GM21717 (cell line): ENCODE measurements around the gene SPRR2D.
"Not testable (repeated sequence)": the region's sequence is repeated elsewhere in the genome, so short reads cannot be mapped to it uniquely, and the experiment has no call there.

ENCODE experiments used
- ATAC-seq: cut with Tn5 transposase; IDR thresholded peaks from one replicate; pipeline ENCODE4 v1.9.1; 2021; ENCODE audit warnings: mild to moderate bottlenecking, moderate library complexity; ENCODE audit not compliant: unreplicated experiment

SPRR2D gene

DNA sequence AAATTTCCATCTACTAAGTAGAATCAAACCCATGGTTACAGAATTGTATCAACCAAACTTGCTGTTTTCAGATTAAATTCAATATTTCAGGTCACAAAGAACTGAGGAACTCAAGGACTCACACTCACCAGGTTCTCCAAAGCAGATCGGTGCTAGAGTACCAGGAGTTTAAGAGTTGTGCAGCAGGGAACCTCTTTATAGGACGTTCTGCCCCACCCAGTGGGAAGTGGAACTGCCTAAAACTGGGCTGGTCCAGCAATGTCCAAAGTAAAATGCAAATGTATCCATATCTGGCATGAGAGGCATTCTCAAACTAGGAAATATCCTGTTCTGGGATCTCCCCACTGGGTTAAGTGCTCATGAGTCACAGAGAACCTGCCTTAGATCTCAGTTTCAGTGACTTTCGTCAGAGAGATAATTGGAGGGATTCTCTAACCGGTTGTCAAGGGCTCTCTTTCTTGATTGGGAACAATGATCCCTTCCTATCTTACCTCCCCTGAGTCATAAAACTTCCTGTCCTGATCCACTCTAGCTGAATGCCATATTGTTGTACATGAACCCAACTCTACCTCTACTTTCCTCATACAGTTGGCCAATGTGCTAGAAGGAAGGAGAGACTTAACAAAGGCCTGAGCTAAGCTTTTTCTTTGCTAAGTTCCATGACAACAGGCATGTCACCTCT is at the start of gene SPRR2D:
Gene SPRR2D, minus strand, starts transcription at position 171 of the 682 bp plus-strand sequence. CDS start 774 bp downstream, outside the sequence.
- no peak for ATAC-seq

DNA sequence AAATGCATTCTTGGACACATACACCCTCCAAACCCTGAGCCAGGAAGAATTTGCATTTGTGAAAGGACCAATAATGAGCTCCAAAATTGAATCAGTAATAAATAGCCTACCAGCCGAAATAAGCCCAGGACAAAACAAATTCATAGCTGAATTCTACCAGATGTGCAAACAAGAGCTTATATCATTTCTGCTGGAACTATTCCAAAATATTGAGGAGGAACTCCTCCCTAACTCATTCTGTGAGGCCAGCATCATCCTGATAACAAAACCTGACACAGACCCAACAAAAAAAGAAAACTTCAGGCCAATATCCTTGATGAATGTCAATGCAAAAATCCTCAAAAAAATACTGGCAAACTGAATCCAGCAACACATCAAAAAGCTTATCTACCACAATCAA is 46.7 kb upstream of the SPRR2D start:
- ATAC-seq, result no peak

DNA sequence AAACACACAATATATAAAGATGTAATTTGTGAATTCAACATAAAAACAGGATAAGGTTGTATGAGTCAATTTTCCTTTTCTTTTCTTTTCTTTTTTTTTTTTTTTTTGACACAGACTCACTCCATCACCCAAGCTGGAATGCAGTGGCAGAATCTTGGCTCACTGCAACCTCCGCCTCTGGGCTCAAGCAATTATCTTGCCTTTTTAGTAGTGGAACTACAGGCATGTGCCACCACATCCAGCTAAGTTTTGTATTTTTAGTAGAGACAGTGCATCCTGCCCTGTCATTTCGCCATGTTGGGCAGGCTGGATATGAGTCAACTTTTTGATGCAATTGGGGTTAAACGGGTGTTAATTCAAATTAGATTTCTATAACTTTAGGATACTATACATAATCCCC is 40.8 kb upstream of the SPRR2D start:
- no peak for ATAC-seq

DNA sequence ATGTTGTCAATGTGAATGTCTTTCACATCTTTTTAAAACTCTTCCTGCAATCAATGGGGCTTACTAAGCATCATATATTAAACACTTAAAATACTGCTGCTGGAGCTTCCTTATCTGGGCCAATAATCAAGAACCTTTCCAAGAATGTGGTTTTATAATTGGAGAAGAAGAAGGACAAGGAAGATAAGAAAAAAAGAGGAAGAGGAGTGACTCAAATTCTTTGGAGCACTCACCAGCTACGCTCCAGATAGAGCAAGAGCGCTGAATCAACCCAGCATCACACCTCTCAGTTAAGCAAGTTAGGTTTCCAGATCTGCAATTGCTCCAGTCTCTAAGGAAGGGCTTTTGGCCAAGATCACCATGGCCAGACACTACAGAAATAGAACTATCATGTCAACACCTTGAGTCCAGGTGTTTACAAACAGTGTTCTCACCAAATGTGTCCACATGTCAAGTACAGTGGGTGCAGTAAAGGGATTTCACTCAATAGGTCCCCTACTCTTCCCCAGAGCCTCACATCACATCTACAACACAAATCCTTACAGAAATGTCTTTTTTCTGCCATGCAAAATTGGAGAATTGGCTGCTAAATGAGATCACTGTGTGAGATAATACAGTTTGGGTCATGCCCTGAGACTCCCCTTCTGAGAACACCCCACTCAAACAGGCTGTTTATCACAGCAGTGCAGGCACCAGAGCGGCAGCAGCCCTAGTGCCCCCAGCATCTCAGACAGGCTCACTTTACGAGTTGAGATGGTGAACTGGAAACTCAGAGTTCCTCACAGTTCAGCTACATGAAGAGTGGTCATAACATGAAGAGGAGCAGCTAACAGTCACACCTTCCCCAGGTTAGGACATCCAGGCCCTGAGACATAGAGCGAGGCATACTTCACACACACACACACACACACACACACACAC is 32.1 kb upstream of the SPRR2D start:
- ATAC-seq, result no peak

DNA sequence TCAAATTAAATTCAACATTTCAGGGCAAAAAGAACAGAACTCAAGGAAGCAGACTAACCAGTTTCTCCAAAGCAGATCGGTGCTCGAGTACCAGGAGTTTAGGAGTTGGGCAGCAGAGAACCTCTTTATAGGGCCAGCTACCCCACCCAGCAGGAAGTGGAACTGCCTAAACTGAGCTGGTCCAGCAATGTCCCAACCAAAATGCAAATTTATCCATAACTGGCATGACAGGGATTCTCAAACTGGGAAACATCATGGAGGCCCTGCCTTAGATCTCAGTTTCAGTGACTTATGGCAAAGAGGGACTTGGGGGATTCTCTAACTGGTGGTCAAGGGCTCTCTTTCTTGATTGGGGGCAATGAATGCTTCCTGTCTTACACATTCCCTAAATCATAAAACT is 30.6 kb upstream of the SPRR2D start, which contains the start of gene SPRR2B:
Gene SPRR2B, minus strand, starts transcription at position 101 of the 400 bp plus-strand sequence. CDS start 772 bp downstream, outside the sequence.
- ATAC-seq, result no peak

DNA sequence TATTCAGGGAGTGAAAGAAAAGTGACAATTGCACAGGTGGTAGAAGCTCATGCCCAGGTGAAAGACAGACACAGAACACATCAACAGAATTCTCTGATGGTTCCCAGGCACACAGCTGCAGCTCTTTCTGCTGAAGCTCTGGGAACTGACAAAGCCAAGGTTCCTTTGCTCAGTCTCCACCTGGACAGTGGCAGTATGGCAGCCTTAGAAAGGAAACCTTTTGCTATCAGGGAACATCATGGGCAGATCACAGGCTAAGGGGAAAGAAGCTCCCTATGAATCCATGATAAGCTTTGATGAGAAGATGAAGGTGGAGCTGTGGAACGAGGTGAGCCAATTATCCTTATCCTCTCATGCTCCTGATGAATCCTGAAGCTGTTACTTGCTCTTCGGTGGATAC is 29.3 kb upstream of the SPRR2D start:
- ATAC-seq, result no peak

DNA sequence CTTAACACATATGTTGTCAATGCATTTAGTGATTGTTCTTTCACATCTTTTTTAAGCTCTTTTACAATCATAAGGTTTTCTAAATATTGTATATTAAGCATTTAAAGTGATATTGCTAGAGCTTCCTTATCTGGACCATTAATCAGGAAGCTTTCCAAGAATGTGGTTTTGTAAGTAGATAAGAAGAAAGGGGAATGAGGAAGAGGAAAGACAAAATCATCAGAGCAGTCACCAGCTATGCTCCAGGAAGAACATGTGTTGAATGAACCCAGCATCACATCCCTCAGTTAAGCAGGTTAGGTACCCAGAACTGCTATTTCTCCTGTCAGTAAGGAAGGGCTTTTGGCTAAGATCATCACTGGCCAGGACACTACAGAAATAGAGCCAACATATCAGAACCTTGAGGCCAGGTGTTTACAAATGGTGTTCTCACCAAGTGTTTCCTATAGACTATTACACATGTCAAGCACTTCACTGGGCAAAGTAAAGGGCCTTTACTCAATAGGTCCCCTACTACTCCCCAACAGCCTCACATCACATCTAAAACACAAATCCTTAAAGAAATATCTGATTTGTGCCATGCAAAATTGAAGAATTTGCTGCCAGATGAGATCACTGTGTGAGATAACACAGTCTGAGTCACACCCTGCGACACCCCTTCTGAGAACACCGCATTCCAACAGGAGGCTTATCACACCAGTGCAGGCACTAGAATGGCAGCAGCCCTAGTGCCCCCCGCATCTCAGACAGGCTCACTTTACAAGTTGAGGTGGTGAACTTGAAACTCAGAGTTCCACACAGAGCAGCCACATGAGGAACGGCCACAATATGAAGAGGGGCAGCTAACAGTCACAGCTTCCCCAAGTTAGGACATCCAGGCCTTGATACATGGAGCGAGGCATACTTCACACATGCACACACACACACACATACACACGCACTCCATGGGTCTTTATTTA is 18.2 kb upstream of the SPRR2D start:
- ATAC-seq, result no peak

DNA sequence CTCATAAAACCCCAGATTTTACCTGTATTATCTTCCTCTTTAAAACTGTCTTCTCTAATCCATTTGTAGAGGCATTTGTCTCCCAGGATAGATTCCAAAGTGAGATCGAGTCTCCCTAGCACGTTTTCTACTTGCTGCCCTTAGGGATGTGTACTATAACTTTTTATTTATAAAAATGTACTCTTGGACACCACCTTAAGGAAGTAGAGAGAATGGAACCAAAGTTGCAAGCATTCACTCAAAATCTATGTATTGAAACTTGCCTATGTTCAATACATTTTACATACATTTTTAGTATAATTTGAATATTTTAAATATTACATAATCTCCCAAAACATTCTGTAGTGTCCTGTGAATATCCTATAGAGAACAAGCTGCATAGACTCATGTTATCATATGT is 17.2 kb upstream of the SPRR2D start:
- ATAC-seq, result no peak

DNA sequence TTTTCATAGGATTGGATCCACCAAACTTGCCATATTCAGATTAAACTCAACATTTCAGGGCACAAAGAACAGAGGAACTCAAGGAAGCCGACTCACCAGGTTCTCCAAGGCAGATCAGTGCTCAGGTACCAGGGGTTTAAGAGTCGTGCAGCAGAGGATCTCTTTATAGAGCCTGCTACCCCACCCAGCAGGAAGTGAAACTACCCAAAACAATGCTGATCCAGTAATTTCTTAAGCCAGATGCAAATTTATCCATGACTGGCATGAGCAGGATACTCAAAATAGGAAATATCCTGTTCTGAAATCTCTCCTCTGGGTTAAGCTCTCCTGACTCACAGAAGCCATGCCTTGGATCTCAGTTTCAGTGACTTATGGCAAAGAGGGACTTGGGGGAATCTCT is 16.5 kb upstream of the SPRR2D start, which contains the start of gene SPRR2A:
Gene SPRR2A, minus strand, starts transcription at position 138 of the 400 bp plus-strand sequence. CDS start 777 bp downstream, outside the sequence.
- ATAC-seq, result no peak

DNA sequence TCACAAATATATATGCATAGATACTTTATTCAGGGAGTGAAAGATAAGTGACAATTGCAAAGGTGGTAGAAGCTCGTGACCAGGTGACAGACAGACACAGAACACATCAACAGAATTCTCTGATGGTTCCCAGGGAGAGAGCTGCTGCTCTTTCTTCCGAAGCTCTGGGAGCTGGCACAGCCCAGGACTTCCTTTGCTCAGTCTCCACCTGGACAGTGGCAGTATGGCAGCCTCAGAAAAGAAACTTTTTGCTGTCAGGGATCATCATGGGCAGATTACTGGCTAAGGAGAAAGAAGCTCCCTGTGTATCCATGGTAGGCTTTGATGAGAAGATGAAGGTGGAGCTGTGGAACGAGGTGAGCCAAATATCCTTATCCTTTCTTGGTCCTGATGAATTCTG is 15.2 kb upstream of the SPRR2D start:
- ATAC-seq, result not testable (repeated sequence)

DNA sequence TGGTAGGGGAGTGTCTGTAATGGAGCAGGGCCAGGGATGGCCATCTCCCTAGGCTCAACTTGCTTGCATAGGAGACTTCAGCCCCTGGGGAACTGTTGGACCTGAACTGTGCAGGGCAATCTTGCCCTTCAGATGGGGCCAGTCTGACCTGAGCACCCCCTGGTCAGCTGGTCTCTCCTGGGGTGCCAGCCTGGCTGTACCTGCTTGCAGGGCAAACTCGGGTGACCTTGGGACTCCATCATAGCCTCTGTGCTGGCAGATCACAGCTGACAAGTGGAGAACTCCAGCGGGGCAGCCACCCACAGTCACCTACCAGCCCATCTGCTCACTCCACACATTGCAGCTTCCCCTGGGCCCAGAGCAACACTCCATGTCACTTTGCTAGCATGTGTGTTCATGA is 8.3 kb upstream of the SPRR2D start:
- ATAC-seq, result no peak

DNA sequence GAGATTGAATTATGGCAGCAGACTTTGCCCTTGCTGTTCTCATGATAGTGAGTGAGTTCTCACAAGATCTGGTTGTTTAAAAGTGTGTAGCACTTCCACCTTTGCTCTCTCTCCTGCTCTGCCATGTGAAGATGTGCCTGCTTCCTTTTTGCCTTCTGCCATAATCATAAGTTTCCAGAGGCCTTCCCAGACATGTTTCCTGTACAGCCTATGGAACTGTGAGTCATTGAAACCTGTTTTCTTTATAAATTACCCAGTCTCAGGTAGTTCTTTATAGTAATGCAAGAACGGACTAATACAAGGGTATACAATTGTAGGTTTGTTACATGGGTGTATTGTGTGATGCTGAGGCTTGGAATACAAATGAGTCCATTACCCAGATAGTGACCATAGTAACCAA is 5.7 kb downstream of the SPRR2D start:
- no peak for ATAC-seq

DNA sequence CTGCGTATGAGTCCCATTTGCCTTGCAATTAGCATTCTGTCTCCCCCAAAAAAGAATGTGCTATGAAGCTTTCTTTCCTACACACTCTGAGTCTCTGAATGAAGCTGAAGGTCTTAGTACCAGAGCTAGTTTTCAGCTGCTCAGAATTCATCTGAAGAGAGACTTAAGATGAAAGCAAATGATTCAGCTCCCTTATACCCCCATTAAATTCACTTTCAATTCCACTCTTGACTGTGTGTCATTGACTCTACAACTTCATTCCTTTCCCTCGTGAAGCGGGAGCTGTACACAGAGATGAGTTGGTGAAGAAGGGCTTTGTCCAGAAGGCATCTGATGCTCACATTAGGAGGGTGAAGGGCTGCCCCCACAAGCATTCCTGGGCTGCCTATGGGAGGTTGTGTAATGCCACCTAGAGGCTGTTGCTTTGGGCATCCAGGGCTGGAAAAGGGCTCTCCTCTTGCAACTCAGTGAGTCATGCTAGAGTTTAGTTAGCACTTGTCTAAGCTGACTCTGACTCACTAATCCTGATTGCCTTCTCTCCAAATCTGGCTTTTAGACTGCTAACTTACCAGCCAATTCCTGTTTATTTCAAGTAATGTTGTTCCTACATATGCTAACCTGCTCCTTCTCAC is 8.1 kb downstream of the SPRR2D start:
- ATAC-seq, result no peak

DNA sequence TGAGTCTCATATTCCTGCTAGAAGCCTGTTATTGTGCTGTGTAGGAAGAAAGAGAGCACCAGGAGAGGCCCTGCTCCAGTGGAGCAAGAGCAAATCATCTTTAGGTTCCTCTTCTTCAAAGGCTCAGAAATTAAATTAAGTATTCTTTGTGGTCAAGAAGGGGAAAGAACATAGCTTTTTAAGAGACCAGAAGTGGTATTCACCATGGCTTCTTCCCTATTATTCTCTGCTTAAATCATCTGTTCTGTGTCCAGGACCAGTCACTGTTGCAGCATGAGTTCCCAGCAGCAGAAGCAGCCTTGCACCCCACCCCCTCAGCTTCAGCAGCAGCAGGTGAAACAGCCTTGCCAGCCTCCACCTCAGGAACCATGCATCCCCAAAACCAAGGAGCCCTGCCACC is 8.8 kb downstream of the SPRR2D start:
- no peak for ATAC-seq

DNA sequence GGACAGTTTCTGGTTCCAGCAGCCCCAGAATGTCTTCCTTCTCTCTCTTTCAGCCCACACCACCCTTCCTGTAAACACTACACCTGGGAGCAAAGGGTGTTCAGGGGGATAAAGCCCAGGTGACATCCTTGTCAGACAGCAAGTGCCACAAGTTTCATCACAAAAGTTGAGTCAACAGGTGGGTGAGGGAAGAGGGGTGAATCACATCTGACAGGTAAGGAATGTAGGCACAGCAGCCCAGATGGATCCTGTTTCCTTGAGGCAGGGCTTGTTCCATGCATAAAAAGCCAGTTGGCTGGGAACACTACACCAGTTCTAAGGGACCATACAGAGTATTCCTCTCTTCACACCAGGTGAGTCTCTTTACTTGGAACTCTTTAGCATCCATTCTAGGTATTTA is 10.0 kb downstream of the SPRR2D start, which contains the start of gene SPRR1B:
Gene SPRR1B, plus strand, starts transcription at position 309 of the 400 bp plus-strand sequence. CDS start 1,143 bp downstream, outside the sequence.
- ATAC-seq, result no peak

DNA sequence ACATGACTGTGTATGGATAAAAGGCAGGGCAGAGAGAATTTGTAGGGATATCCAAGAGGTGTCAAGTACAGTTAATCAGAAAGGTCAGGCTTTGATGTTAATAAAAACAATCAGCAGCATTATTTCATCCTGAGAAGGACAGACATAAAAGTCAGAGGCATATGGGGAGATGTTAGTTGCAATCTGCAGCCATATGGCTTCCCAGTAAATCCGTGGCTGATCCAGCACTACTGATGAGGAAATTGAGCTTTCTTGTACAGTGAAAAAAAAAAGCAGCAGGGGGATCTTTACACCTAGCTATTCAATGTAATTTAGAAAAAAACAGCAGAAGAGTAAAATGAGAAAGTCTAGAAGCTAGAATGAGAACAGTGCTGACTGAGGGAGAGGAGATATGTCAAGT is 12.2 kb downstream of the SPRR2D start:
- ATAC-seq, result no peak

DNA sequence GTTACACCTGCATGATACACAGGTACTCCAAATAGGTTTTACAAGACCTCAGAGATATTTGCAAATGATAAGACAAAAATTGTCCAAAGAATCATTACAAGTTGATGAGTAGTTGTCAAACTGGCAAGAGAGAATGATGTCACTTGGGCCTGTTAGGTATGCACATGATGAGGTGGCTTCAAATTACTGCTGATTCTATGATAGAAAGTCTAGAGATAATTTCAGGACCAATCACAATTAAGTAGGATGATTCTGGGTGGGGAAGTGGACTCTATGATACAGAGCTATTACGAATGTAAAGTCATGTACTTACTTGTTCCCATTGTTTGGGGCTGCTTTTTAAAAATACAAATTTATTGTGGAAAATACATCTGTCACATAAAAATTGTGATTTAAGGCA is 15.1 kb downstream of the SPRR2D start:
- no peak for ATAC-seq

DNA sequence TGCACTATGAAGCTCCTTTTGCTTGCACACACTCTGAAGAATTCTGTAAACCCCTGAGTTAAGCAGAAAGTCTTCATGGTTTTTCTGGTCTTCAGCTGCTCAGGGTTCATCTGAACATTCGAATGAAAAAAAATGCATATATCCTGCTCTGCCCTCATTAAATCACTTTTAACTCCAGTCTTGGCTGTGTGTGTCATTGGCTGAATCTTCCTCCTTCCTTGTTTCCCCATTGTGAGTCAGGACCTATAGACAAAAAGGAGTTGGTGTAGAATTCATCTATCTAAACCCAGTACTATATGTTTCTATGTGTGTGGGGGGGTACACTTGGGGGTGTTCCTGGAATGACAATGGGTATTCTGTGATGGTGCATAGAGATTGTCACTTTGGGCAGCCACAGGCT is 16.5 kb downstream of the SPRR2D start:
- ATAC-seq, result no peak

DNA sequence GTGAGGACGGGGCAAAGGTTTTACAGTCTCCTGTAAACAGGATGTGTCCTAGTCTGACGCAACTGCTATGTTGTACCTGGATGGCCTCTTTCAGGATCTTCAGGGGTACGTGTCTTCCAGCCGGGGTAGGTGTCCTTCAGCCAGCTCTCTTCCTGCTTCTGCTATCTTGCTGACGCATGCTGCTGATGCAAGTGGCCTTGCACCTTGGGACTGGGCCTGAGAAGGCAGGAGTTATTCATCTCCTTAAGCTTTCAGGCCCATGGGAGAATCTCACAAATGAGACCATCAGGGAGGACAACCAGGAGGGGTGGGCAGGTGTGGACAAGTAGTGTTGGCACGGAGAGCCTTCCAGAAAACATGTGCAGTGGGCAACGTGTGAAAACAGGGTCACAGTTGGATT is 17.8 kb downstream of the SPRR2D start:
- ATAC-seq, result no peak

DNA sequence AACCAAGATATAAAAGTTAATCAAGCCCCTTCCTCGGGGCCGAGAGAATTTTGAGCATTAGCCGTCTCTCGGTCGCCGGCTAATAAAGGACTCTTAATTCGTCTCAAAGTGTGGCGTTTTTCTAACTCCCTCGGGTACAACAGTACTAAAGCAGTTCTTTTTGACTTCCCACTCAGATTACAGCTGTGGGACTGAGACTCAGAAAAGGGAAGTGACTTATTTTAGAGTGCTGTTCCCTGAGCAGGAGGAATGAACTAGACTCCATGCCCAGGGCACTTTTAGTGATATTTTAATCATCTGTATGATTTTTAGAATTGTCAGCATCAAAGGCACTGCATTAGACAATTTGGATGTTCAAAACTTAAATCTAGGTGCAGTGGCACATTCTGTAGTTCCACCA is 18.6 kb downstream of the SPRR2D start:
- ATAC-seq, result not testable (repeated sequence)
